Mucosa of gallbladder (tissue), 1 donor: ENCODE measurements around the gene ATRN. TPM values are rescaled to one million over a fixed set of nuclear protein-coding genes. Genes with fewer than 3 reads are reported as not detected.

Experiments
- DNase-seq: peaks from one replicate; pipeline ENCODE4 v3.0.0-alpha.2; 2020; ENCODE audit warnings: low spot score
- total RNA-seq: library from RNA; stranded (reverse); gene quantifications from one replicate; pipeline ENCODE4 v1.2.1, GENCODE V29; 2021
- donor health status: DM: no; HTN: no; CAD: no.

The ATRN gene
- total RNA-seq, 1 donor from 2014 or later: 39.6 TPM

DNA sequence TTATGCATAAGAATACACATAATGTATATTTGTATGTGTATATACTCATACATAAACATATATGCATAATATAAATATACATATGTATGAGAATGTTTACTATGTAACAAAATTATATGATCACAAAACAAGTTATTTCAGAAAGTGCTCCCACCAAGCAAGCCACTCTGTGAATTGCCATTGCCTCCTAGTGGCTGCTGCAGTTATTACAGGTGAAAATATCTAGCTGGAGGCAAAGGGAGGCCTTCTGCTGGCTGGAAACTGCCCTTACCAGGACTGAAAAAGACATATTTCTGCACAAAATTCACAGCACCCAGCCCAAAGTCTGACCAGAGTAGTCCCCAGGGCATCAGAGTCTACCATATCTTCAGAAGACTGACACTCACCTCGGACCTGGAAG lies 225.4 kb downstream of the ATRN start:
- DNase-seq: no peak

DNA sequence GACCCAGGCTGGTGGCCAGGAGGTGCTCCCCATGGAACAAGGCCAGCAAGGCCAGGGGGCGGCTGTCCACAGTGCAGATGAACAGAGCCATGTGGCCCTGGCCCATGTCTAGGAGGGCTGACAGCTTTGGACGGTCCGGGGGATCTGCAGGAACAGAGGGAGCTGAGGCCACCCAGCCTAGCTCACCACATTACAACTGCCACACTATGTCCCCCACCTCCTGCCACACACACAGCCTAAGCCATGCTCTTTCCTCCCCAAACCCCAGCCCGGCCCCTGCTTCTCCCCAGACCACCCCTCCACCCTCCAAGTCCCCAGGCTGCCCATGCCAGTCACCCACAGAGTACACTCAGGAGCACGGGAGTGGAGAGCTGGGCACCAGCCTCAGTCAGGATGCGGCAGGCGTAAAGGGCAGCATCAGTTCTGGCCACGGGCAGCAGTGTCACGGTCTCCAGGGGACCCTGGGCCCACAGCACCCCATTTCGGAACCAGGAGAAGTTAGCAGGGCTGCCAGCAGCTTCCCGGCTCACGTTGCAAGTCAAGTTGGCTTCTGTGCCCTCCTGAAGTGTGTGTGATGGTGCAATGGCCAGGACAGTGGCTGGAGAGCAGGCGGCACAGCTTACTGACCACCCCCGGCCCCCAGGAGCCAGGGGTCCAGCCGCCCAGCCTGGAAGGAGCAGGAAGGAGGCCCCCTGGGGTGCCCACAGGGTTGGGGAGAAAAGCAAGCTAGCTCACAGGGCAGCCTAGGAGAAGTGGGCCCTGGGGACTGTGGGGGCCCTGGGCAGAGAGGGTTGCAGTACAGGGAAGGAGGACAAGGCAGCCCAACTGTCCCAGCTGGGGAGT lies 226.1 kb downstream of the ATRN start:
- no peak for DNase-seq

DNA sequence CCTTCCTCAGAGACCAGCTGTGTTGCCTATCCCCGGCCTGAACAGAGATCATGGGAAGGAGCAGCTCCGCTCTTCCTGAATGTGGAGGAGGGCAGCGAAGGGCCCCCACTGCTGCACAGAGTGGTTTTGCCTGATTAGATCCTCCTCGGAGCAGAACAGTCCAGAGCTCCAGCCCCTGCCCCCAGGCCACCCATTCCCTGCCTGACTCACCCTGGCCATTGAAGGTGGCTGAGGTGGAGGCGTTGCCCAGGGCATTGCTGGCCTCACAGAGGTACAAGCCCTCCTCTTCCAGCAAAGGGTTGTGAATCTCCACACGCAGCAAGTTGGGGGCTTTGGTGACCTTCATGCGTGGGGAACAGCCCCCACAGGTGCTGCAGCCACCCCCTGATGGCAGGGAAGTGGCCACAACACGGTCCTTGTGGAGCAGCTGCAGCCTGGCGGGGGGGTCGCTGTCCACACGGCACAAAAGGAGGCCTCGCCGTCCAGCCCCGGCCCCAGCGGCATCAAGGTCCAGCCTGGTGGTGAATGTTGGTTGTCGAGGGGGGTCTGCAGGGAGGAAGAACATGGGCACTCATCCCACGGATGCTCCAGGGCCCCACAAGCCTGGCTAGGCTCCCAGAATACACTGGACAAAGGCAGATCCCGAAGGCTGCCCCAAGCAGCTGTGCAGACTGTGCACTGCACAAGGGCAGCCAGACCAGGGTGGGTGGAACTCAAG lies 226.9 kb downstream of the ATRN start:
- no peak for DNase-seq

DNA sequence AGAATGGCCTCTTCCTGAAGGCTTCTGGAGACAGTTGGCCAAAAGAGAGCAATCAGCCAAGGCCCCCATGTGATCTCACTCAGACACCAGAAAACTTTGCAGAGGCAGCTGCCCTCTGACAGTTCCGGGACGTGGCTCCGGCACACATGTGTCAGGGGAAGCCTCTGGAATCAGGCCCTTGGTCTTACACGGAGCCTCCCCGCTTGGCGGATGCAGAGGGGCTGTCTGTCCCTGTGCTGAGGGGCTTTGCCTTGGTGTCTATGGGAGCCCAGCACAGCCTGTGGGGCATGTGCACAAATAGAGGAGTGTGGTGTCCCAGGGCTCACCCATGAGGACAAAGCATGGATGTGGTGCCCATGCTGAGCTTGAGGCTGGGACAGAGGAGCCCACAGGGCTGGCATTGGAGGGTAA lies 227.8 kb downstream of the ATRN start:
- no peak for DNase-seq

DNA sequence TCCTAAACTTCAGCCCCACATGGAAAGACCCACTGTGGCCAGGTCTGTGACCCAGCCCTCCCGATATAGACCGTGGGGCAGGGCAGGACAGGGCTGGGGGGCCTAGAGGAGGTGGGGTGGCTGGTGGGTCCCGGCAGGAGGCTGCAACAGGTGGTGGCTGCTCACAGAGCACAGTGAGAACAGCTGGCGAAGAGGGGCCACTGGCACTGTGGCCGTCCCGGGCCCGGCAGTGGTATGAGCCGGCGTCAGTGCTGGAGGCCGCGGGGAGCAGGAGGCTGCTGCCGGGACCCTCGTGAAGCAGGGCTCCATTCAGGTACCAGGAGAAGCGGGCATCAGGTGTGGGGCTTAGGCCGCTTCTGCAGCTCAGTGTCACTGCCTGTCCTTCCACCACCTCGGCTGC lies 228.2 kb downstream of the ATRN start:
- no peak for DNase-seq

Other genes starting within 250 kb of the ATRN start
- gene SLC4A11, start 231.8 kb upstream of the ATRN start, total RNA-seq: 4.8 TPM
- gene DNAAF9, start 63.3 kb upstream of the ATRN start, total RNA-seq: 25.4 TPM
- not detected for gene GFRA4, start 192.4 kb downstream of the ATRN start, total RNA-seq
- gene ADAM33, start 211.0 kb downstream of the ATRN start, total RNA-seq: 67.3 TPM
- gene SIGLEC1, start 241.6 kb downstream of the ATRN start, total RNA-seq: 8.2 TPM